PC-3 (cell line): ENCODE measurements around the gene SHROOM3.

ENCODE experiments used
- CTCF ChIP-seq: fragments of 300-600 bp; sonication (generic); conservative IDR thresholded peaks from 2 replicates; pipeline ENCODE4 v1.5.1; 2017; ENCODE audit warnings: antibody characterized with exemption, low read depth, mild to moderate bottlenecking, low read length
- EZH2 ChIP-seq: fragments of 300-600 bp; sonication (generic); IDR thresholded peaks from one replicate; pipeline ENCODE4 v1.6.1; 2017; ENCODE audit warnings: antibody characterized with exemption, mild to moderate bottlenecking, low read length; ENCODE audit not compliant: unreplicated experiment
- EZH2phosphoT487 ChIP-seq: fragments of 300-600 bp; sonication (generic); IDR thresholded peaks from 2 replicates; pipeline ENCODE4 v1.6.1; 2018; ENCODE audit warnings: mild to moderate bottlenecking, antibody characterized with exemption, low read length, borderline replicate concordance

DNA sequence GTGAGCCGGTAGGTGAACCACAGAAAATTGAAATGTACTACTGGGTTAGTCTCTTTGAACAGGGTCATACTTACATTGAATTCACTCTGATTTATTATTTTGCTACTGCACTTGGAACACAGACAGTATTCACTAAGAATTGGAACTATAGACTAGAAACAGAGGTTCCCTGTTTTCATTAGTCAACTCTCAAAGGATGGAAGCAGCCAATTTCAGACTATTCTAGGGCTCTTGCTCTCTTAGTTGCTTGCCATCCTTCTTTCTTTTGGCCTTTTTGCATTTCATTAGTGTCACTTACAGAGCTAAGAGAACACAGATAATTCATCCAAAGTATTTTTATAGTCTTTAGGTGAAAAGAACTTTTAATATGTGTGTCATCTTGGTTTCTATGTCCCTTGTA is 52.6 kb downstream of the SHROOM3 start:
- TF ChIP-seq CTCF (no peak), EZH2phosphoT487 (no peak), EZH2 (no peak)
